ENCODE data around the gene SLC39A11.
"Not testable (repeated sequence)": the region's sequence is repeated elsewhere in the genome, so short reads cannot be mapped to it uniquely, and the experiment has no call there.

Gene SLC39A11

GRCh38 chr17:73005360-73005759 lies 87.1 kb downstream of the SLC39A11 start:
- ChIA-PET CTCF (interaction anchor here (2.5 kb wide), 1 partner anchor 20 kb away, joined by 11 read pairs; no protein-coding TSS in a partner anchor), POLR2A (interaction anchor here (0.5 kb wide), 1 partner anchor 334 kb away, joined by 3 read pairs; no protein-coding TSS in a partner anchor)
- no peak for TF ChIP-seq CTCF (IDR thresholded peaks at IDR 0.05; ENCODE audit: control extremely low read depth, extremely low read depth, low read depth, missing control alignments)
- DNase-seq (ENCODE audit: extremely low spot score), result no peak

- DNase-seq (ENCODE audit: extremely low spot score), result no peak
- no peak for TF ChIP-seq CTCF (IDR thresholded peaks at IDR 0.05; ENCODE audit: control extremely low read depth, extremely low read depth, low read depth, missing control alignments)
- CTCF ChIA-PET, result no interaction called here
- POLR2A ChIA-PET, result no interaction called here
Measured at GRCh38 chr17:73003487-73003886, 89.0 kb downstream of the SLC39A11 start.

- CTCF ChIA-PET, result interaction anchor here (1.4 to 4.6 kb wide), 2 partner anchors 15 to 19 kb away, joined by 4 to 27 read pairs; no protein-coding TSS in a partner anchor
- TF ChIP-seq CTCF (IDR thresholded peaks at IDR 0.05; ENCODE audit: control extremely low read depth, extremely low read depth, low read depth, missing control alignments), result no peak
- no peak for DNase-seq (ENCODE audit: extremely low spot score)
- POLR2A ChIA-PET, result no interaction called here
Measured at GRCh38 chr17:73000832-73001231, 91.7 kb downstream of the SLC39A11 start.

- POLR2A ChIA-PET; DNase-seq (ENCODE audit: extremely low spot score): not testable (repeated sequence)
- CTCF ChIA-PET, result interaction anchor here (4.6 kb wide), 1 partner anchor 13 kb away, joined by 27 read pairs; no protein-coding TSS in a partner anchor
Measured at GRCh38 chr17:72999474-72999873, 93.0 kb downstream of the SLC39A11 start.

- TF ChIP-seq CTCF (IDR thresholded peaks at IDR 0.05; ENCODE audit: control extremely low read depth, extremely low read depth, low read depth, missing control alignments), result no peak
- ChIA-PET CTCF (interaction anchor here (4.6 kb wide), 1 partner anchor 12 kb away, joined by 27 read pairs; no protein-coding TSS in a partner anchor), POLR2A (no interaction called here)
- no peak for DNase-seq (ENCODE audit: extremely low spot score)
Measured at GRCh38 chr17:72998343-72998742, 94.1 kb downstream of the SLC39A11 start.

GRCh38 chr17:72997559-72997958 lies 94.9 kb downstream of the SLC39A11 start:
- CTCF ChIA-PET, result interaction anchor here (4.1 kb wide), 1 partner anchor 12 kb away, joined by 35 read pairs; no protein-coding TSS in a partner anchor
- no peak for DNase-seq (ENCODE audit: extremely low spot score)
- POLR2A ChIA-PET, result no interaction called here
- no peak for TF ChIP-seq CTCF (IDR thresholded peaks at IDR 0.05; ENCODE audit: control extremely low read depth, extremely low read depth, low read depth, missing control alignments)

GRCh38 chr17:72996791-72997190 lies 95.7 kb downstream of the SLC39A11 start:
- ChIA-PET CTCF (interaction anchor here (4.1 kb wide), 1 partner anchor 11 kb away, joined by 35 read pairs; no protein-coding TSS in a partner anchor), POLR2A (no interaction called here)
- no peak for TF ChIP-seq CTCF (IDR thresholded peaks at IDR 0.05; ENCODE audit: control extremely low read depth, extremely low read depth, low read depth, missing control alignments)
- DNase-seq (ENCODE audit: extremely low spot score), result no peak

Measured in GM10248 (cell line).